K562 (cell line): ENCODE data around the gene NLRC3. TPM values are rescaled to one million over a fixed set of nuclear protein-coding genes. Genes with fewer than 3 reads are reported as not detected.

ENCODE experiments used
- ATAC-seq: fragments of 200-7000 bp; cut with Tn5 transposase; 3 replicates; pipeline ENCODE4 v1.9.1; 2020; ENCODE audit warnings: moderate library complexity
- BruUV-seq: library from RNA; stranded (reverse); fragments of 400-500 nt; replicated peaks from 2 replicates; lab custom pipeline; 2021; lab: Mats Ljungman, UMichigan
- CTCF ChIA-PET: fragments of 300-600 bp; formaldehyde crosslinking; extraction: SDS; loops from one replicate; lab custom pipeline; 2021; ENCODE audit warnings: low intra/inter-chr PET ratio; lab: Yijun Ruan, JAX
- POLR2A ChIA-PET: fragments of 300-600, 350-650 bp; sonication (Branson Sonifier 250); formaldehyde crosslinking; extraction: SDS; loops from one replicate; lab custom pipeline; 2021; ENCODE audit warnings: antibody characterized with exemption, inconsistent platforms; lab: Yijun Ruan, JAX
- DNase-seq, 4 experiments: peaks; one replicate each; pipeline versions ENCODE4 v3.0.0 to v3.0.0-alpha.2; 2011 to 2018; ENCODE audit warnings: low spot score in 3 of 4, mixed read lengths in 3 of 4; ENCODE audit errors: extremely low read depth in 1 of 4
- FAIRE-seq: peaks from 2 replicates; lab custom pipeline; 2011; peaks lifted over from hg19 to GRCh38; lab: Jason Lieb, UNC
- H2AFZ ChIP-seq: 2 replicates; pipeline ENCODE4 v1.6.0; 2011; ENCODE audit warnings: low read depth, low read length, control low read depth, inconsistent platforms
- H3K27ac ChIP-seq: fragments of 200-600 bp; 3 replicates; pipeline ENCODE4 v1.8.0; 2011; ENCODE audit warnings: low read depth, mild to moderate bottlenecking, control low read depth, inconsistent platforms, low read length, moderate library complexity, mixed read lengths; ENCODE audit errors: extremely low read depth
- H3K27me3 ChIP-seq, 2 experiments: fragments of 300-600 bp in 1 of 2; 2 replicates in 1 of 2; 3 replicates in 1 of 2; pipeline versions ENCODE4 v1.6.0 to v1.8.0; 2011; ENCODE audit warnings: inconsistent platforms in 2 of 2, low read length in 2 of 2, mild to moderate bottlenecking in 1 of 2, mixed read lengths in 1 of 2, moderate library complexity in 1 of 2; ENCODE audit not compliant: control insufficient read depth in 2 of 2, insufficient read depth in 2 of 2
- H3K36me3 ChIP-seq: fragments of 300-600 bp; 3 replicates; pipeline ENCODE4 v1.8.0; 2011; ENCODE audit warnings: mild to moderate bottlenecking, low read length, inconsistent platforms; ENCODE audit not compliant: control insufficient read depth, insufficient read depth
- H3K4me1 ChIP-seq, 2 experiments: fragments of 200-600 bp in 1 of 2; replicated peaks in 1 of 2; 2 replicates in 1 of 2; 3 replicates in 1 of 2; pipeline versions ENCODE4 v1.5.1 to v1.8.0; 2011; ENCODE audit warnings: inconsistent platforms in 2 of 2, low read length in 2 of 2, mild to moderate bottlenecking in 1 of 2, mixed read lengths in 1 of 2, moderate library complexity in 1 of 2; ENCODE audit not compliant: control insufficient read depth in 2 of 2, insufficient read depth in 2 of 2
- H3K4me2 ChIP-seq: 2 replicates; pipeline ENCODE4 v1.6.1; 2011; ENCODE audit warnings: low read length, control low read depth, inconsistent platforms, mixed read lengths; ENCODE audit not compliant: insufficient read depth
- H3K4me3 ChIP-seq: fragments of 200-600 bp; sonication (generic), shearing (Covaris generic); 2 replicates; pipeline ENCODE4 v1.5.1; 2016; ENCODE audit warnings: control low read depth, inconsistent platforms
- H3K79me2 ChIP-seq: fragments of 200-600 bp; 3 replicates; pipeline ENCODE4 v1.8.0; 2011; ENCODE audit warnings: low read length, inconsistent platforms; ENCODE audit not compliant: control insufficient read depth, insufficient read depth
- H3K9ac ChIP-seq, 2 experiments: 2 replicates each; pipeline versions ENCODE4 v1.6.0 to v1.6.1; 2011; ENCODE audit warnings: low read depth in 2 of 2, low read length in 2 of 2, control low read depth in 1 of 2, inconsistent platforms in 1 of 2, mild to moderate bottlenecking in 1 of 2, mixed read lengths in 1 of 2; ENCODE audit not compliant: insufficient read depth in 1 of 2
- H3K9me1 ChIP-seq: one replicate; pipeline ENCODE4 v1.6.0; 2011; ENCODE audit warnings: inconsistent platforms, mild to moderate bottlenecking, low read length, moderate library complexity; ENCODE audit not compliant: control insufficient read depth, insufficient read depth
- H3K9me3 ChIP-seq: replicated peaks from 2 replicates; pipeline ENCODE4 v1.5.1; 2011; ENCODE audit warnings: low read depth, low read length, inconsistent platforms; ENCODE audit not compliant: control insufficient read depth, insufficient read depth
- H4K20me1 ChIP-seq: replicated peaks from 2 replicates; pipeline ENCODE4 v1.6.1; 2011; ENCODE audit warnings: low read length, inconsistent platforms, mixed read lengths; ENCODE audit not compliant: control insufficient read depth, insufficient read depth
- ATF1 ChIP-seq, 2 experiments: fragments of 450-650 bp in 1 of 2; IDR thresholded peaks; 2 replicates each; pipeline ENCODE4 v1.6.1; 2016; ENCODE audit warnings: missing compliant biosample characterization in 1 of 2, missing genetic modification characterization in 1 of 2
- BMI1 ChIP-seq: fragments of 150-350 bp; IDR thresholded peaks from 2 replicates; pipeline ENCODE4 v1.6.1; 2014; ENCODE audit warnings: low read length
- E2F1 ChIP-seq: sonication (generic); formaldehyde crosslinking; IDR thresholded peaks from 2 replicates; pipeline ENCODE4 v1.8.1; 2023; ENCODE audit warnings: mild to moderate bottlenecking, missing genetic modification reagents, moderate library complexity
- FUS ChIP-seq: fragments of 200-400 bp; formaldehyde crosslinking; optimal IDR thresholded peaks from 2 replicates; pipeline ENCODE3; 2017; ENCODE audit warnings: low read depth, low read length
- POLR2A ChIP-seq: fragments of 450-650 bp; conservative IDR thresholded peaks from 2 replicates; pipeline ENCODE4 v1.6.1; 2016
- POLR2AphosphoS2 ChIP-seq: IDR thresholded peaks from 2 replicates; pipeline ENCODE4 v1.6.1; 2012; ENCODE audit warnings: low read length, improper control_type of control experiment
- SMARCB1 ChIP-seq: IDR thresholded peaks from 2 replicates; pipeline ENCODE4 v1.6.1; 2011; ENCODE audit warnings: improper control_type of control experiment, low read depth; ENCODE audit not compliant: insufficient read length
- SOX6 ChIP-seq: fragments of 450-650 bp; IDR thresholded peaks from 2 replicates; pipeline ENCODE4 v1.6.1; 2014; ENCODE audit warnings: mild to moderate bottlenecking
- SPI1 ChIP-seq: IDR thresholded peaks from 2 replicates; pipeline ENCODE4 v1.6.1; 2011; ENCODE audit warnings: low read depth, low read length, control low read depth, borderline replicate concordance
- WGBS: fragments of 100-300 bp; shearing (Covaris generic); methylation state at CpG from one replicate; pipeline ENCODE4 v1.1.6; 2016; ENCODE audit warnings: low coverage, mixed read lengths; ENCODE audit not compliant: insufficient coverage; ENCODE audit errors: missing lambda C conversion rate; 5-methylcytosine and 5-hydroxymethylcytosine counted together
- in situ Hi-C: fragments of 300-500 bp; cut with MboI; formaldehyde crosslinking; loops from 4 replicates; pipeline ENCODE4 v1.15.0; 2018; ENCODE audit warnings: inconsistent platforms, mixed read lengths
- intact Hi-C: fragments of 100-400 bp; cut with micrococcal nuclease; formaldehyde crosslinking; loops from 2 replicates; pipeline ENCODE4 v1.14.2; 2022
- polyA plus RNA-seq, 8 experiments: library from polyadenylated mRNA; depleted of rRNA in 4 of 8; stranded (reverse) in 5 of 8; unstranded in 3 of 8; fragments of >200 nt; fragmentation: Nextera tagmentation in 2 of 8; fragmentation: Illumina TruSeq in 1 of 8; extraction: Ambion mirVana in 2 of 8; extraction: Trizol in 1 of 8; gene quantifications; 2 replicates each; pipeline versions ENCODE4 v1.2.1 to v1.2.3, GENCODE V29; 2011 to 2014; ENCODE audit warnings: inconsistent platforms in 1 of 8, missing spikeins in 1 of 8
- total RNA-seq, 7 experiments: library from RNA; depleted of rRNA in 6 of 7; stranded (reverse); fragments of >200 nt in 6 of 7; fragmentation: Illumina TruSeq in 2 of 7; extraction: Trizol in 2 of 7; gene quantifications; 2 replicates each; pipeline versions ENCODE4 v1.2.1 to v1.2.3, GENCODE V29; 2011 to 2021; ENCODE audit warnings: low replicate concordance in 1 of 7
- TF ChIP-seq, protein P1 (sequence below): fragments of 450-650 bp; IDR thresholded peaks from 2 replicates; pipeline ENCODE4 v1.6.1; 2016; ENCODE audit warnings: missing biosample characterization, missing genetic modification characterization
- TF ChIP-seq, protein P2 (sequence below), 3 experiments: IDR thresholded peaks in 2 of 3; conservative IDR thresholded peaks in 1 of 3; 2 replicates each; pipeline ENCODE4 v1.5.1; 2011 to 2012; ENCODE audit warnings: low read length in 3 of 3, mild to moderate bottlenecking in 3 of 3, control low read depth in 2 of 3, improper control_type of control experiment in 1 of 3, inconsistent platforms in 1 of 3, low read depth in 1 of 3, mixed read lengths in 1 of 3, moderate library complexity in 1 of 3; ENCODE audit not compliant: insufficient read depth in 2 of 3

The NLRC3 gene
- total and polyA plus RNA-seq, 9 of the 15 experiments (the other 6 are each of a cell fraction or from before 2014, with no cell fraction given): 0.03 to 0.13 (median 0.03) TPM; not detected in 4

GRCh38 chr16:3520413-3520812, 56.8 kb downstream of the NLRC3 start:
- H3K4me1 ChIP-seq: 0 out of 5 replicates have a peak, but pooled peaks cover 0 to 3% of the 10 kb centered on the region in 2 experiments
- no peak overlapping the region for H3K4me2 ChIP-seq
- H2AFZ ChIP-seq: no peak overlapping the region
- no peak for ATAC-seq
- H3K79me2 ChIP-seq: no peaks in the 10 kb centered on the region
- BruUV-seq: no TSS peak
- 51% methylated on average over 4 of the region's 4 CpGs for WGBS
- intact Hi-C loops (no loop called here), in situ Hi-C loops (no loop called here)
- no peak overlapping the region for H3K9ac ChIP-seq
- no peak for TF ChIP-seq SMARCB1
- TF ChIP-seq SOX6: no peak
- no peak for TF ChIP-seq FUS
- TF ChIP-seq SPI1: no peak
- no peak for TF ChIP-seq POLR2AphosphoS2
- no peak for TF ChIP-seq E2F1 (CRISPR knock-in tag)
- no peak for TF ChIP-seq POLR2A
- TF ChIP-seq, protein P1, sequence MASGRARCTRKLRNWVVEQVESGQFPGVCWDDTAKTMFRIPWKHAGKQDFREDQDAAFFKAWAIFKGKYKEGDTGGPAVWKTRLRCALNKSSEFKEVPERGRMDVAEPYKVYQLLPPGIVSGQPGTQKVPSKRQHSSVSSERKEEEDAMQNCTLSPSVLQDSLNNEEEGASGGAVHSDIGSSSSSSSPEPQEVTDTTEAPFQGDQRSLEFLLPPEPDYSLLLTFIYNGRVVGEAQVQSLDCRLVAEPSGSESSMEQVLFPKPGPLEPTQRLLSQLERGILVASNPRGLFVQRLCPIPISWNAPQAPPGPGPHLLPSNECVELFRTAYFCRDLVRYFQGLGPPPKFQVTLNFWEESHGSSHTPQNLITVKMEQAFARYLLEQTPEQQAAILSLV (tag): no peak
- TF ChIP-seq ATF1 (CRISPR knock-in tag; IDR thresholded peaks at IDR 0.05): no peak
- TF ChIP-seq ATF1 (tag; IDR thresholded peaks at IDR 0.05): no peak
- TF ChIP-seq BMI1: no peak
- TF ChIP-seq, protein P2, sequence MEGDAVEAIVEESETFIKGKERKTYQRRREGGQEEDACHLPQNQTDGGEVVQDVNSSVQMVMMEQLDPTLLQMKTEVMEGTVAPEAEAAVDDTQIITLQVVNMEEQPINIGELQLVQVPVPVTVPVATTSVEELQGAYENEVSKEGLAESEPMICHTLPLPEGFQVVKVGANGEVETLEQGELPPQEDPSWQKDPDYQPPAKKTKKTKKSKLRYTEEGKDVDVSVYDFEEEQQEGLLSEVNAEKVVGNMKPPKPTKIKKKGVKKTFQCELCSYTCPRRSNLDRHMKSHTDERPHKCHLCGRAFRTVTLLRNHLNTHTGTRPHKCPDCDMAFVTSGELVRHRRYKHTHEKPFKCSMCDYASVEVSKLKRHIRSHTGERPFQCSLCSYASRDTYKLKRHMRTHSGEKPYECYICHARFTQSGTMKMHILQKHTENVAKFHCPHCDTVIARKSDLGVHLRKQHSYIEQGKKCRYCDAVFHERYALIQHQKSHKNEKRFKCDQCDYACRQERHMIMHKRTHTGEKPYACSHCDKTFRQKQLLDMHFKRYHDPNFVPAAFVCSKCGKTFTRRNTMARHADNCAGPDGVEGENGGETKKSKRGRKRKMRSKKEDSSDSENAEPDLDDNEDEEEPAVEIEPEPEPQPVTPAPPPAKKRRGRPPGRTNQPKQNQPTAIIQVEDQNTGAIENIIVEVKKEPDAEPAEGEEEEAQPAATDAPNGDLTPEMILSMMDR (IDR thresholded peaks at IDR 0.05 in 2 of 3, conservative IDR thresholded peaks at IDR 0.05 in 1 of 3; ENCODE audit: insufficient read depth in 2 of 3, low read depth in 1 of 3, low read length in 3 of 3): no peak
- no peaks in the 10 kb centered on the region for H4K20me1 ChIP-seq
- no peaks in the 10 kb centered on the region for H3K27me3 ChIP-seq
- FAIRE-seq: no peak
- DNase-seq: no peak
- no peak overlapping the region for H3K27ac ChIP-seq
- no peaks in the 10 kb centered on the region for H3K9me3 ChIP-seq
- CTCF ChIA-PET: no interaction called here
- H3K4me3 ChIP-seq: no peak overlapping the region
- POLR2A ChIA-PET: no interaction called here
- no peaks in the 10 kb centered on the region for H3K9me1 ChIP-seq
- peaks cover 8% of the 10 kb centered on the region; the same call in 1 of the 3 replicates for H3K36me3 ChIP-seq
